IMR-90 (cell line): ENCODE data around the gene EVA1C. TPM values are rescaled to one million over a fixed set of nuclear protein-coding genes. Genes with fewer than 3 reads are reported as not detected.

ENCODE experiments used
- ATAC-seq: fragments of 200-7000 bp; cut with Tn5 transposase; 2 replicates; pipeline ENCODE4 v1.9.1; 2020; ENCODE audit warnings: low read depth, mild to moderate bottlenecking, moderate library complexity
- BruUV-seq: library from RNA; stranded (reverse); fragments of 400-500 nt; replicated peaks from 2 replicates; lab custom pipeline; 2021; lab: Mats Ljungman, UMichigan
- CTCF ChIA-PET: fragments of 300-600 bp; formaldehyde crosslinking; extraction: SDS; loops from one replicate; lab custom pipeline; 2021; ENCODE audit warnings: antibody characterized with exemption; lab: Yijun Ruan, JAX
- POLR2A ChIA-PET: fragments of 300-600 bp; sonication (Branson Sonifier 250); formaldehyde crosslinking; loops from one replicate; lab custom pipeline; 2022; ENCODE audit warnings: antibody characterized with exemption; ENCODE audit not compliant: unreplicated experiment; lab: Charles Lee
- DNase-seq: peaks from one replicate; pipeline ENCODE4 v3.0.0; 2013
- H2AFZ ChIP-seq: replicated peaks from 2 replicates; pipeline ENCODE3; 2013; ENCODE audit warnings: low read length, mild to moderate bottlenecking; ENCODE audit not compliant: poor library complexity
- H2AK5ac ChIP-seq: 2 replicates; pipeline ENCODE4 v1.6.1; 2013; ENCODE audit warnings: low read depth, low read length, inconsistent platforms
- H2AK9ac ChIP-seq: replicated peaks from 2 replicates; pipeline ENCODE3; 2013; ENCODE audit warnings: mild to moderate bottlenecking, low read depth, low read length, moderate library complexity; ENCODE audit not compliant: poor library complexity
- H2BK120ac ChIP-seq: 2 replicates; pipeline ENCODE4 v1.6.1; 2013; ENCODE audit warnings: low read depth, low read length, inconsistent platforms
- H2BK15ac ChIP-seq: 3 replicates; pipeline ENCODE4 v1.6.1; 2013; ENCODE audit warnings: low read depth, low read length, inconsistent platforms
- H2BK20ac ChIP-seq: 2 replicates; pipeline ENCODE4 v1.6.1; 2013; ENCODE audit warnings: low read depth, mild to moderate bottlenecking, inconsistent platforms, low read length, moderate library complexity
- H2BK5ac ChIP-seq: 2 replicates; pipeline ENCODE4 v1.6.1; 2013; ENCODE audit warnings: mild to moderate bottlenecking, low read depth, low read length, inconsistent platforms; ENCODE audit not compliant: poor library complexity, severe bottlenecking
- H3K14ac ChIP-seq: replicated peaks from 2 replicates; pipeline ENCODE4 v1.6.1; 2013; ENCODE audit warnings: low read depth, low read length, inconsistent platforms
- H3K18ac ChIP-seq: 2 replicates; pipeline ENCODE4 v1.6.1; 2013; ENCODE audit warnings: low read depth, low read length, control low read depth
- H3K23ac ChIP-seq: 2 replicates; pipeline ENCODE4 v1.6.1; 2013; ENCODE audit warnings: low read depth, low read length, inconsistent platforms
- H3K27ac ChIP-seq: 2 replicates; pipeline ENCODE4 v1.5.1; 2013; ENCODE audit warnings: mild to moderate bottlenecking, control low read depth, low read length; ENCODE audit not compliant: insufficient read depth
- H3K27me3 ChIP-seq: 2 replicates; pipeline ENCODE4 v1.6.1; 2013; ENCODE audit warnings: low read length; ENCODE audit not compliant: control insufficient read depth, insufficient read depth
- H3K36me3 ChIP-seq: 2 replicates; pipeline ENCODE4 v1.6.1; 2013; ENCODE audit warnings: low read length, mixed read lengths; ENCODE audit not compliant: control insufficient read depth, insufficient read depth
- H3K4ac ChIP-seq: 2 replicates; pipeline ENCODE4 v1.6.1; 2013; ENCODE audit warnings: low read depth, low read length, inconsistent platforms
- H3K4me1 ChIP-seq: 2 replicates; pipeline ENCODE4 v1.6.1; 2013; ENCODE audit warnings: low read length, mixed read lengths; ENCODE audit not compliant: control insufficient read depth, insufficient read depth
- H3K4me2 ChIP-seq: 2 replicates; pipeline ENCODE4 v1.6.1; 2013; ENCODE audit warnings: low read depth, mild to moderate bottlenecking, control low read depth, low read length, moderate library complexity
- H3K4me3 ChIP-seq: 2 replicates; pipeline ENCODE4 v1.5.1; 2013; ENCODE audit warnings: low read depth, mild to moderate bottlenecking, control low read depth, low read length, moderate library complexity; ENCODE audit not compliant: insufficient read depth
- H3K56ac ChIP-seq: 2 replicates; pipeline ENCODE4 v1.6.1; 2013; ENCODE audit warnings: low read length, inconsistent platforms; ENCODE audit not compliant: insufficient read depth; ENCODE audit errors: extremely low read depth
- H3K79me1 ChIP-seq, 2 experiments: 2 replicates each; pipeline ENCODE4 v1.6.1; 2013; ENCODE audit warnings: low read length in 2 of 2, inconsistent platforms in 1 of 2, low read depth in 1 of 2
- H3K9ac ChIP-seq: 2 replicates; pipeline ENCODE4 v1.6.1; 2013; ENCODE audit warnings: low read depth, low read length, control low read depth
- H3K9me1 ChIP-seq: 2 replicates; pipeline ENCODE4 v1.6.1; 2013; ENCODE audit warnings: low read length, inconsistent platforms; ENCODE audit not compliant: insufficient read depth
- H3K9me3 ChIP-seq: 2 replicates; pipeline ENCODE4 v1.6.1; 2013; ENCODE audit warnings: low read length; ENCODE audit not compliant: control insufficient read depth, insufficient read depth
- H4K20me1 ChIP-seq: 2 replicates; pipeline ENCODE4 v1.6.1; 2013; ENCODE audit warnings: low read length, inconsistent platforms; ENCODE audit not compliant: insufficient read depth
- H4K5ac ChIP-seq: 2 replicates; pipeline ENCODE4 v1.6.1; 2013; ENCODE audit warnings: mild to moderate bottlenecking, low read depth, low read length, control low read depth
- H4K8ac ChIP-seq, 2 experiments: 2 replicates each; pipeline ENCODE4 v1.6.1; 2013; ENCODE audit warnings: low read depth in 2 of 2, low read length in 2 of 2, control low read depth in 1 of 2, inconsistent platforms in 1 of 2
- H4K91ac ChIP-seq: 2 replicates; pipeline ENCODE4 v1.6.1; 2013; ENCODE audit warnings: low read depth, low read length, inconsistent platforms; ENCODE audit not compliant: insufficient read depth
- BHLHE40 ChIP-seq: fragments of 150-350 bp; IDR thresholded peaks from 2 replicates; pipeline ENCODE4 v1.6.1; 2016; ENCODE audit warnings: mild to moderate bottlenecking, low read depth, low read length
- FOS ChIP-seq: fragments of 150-350 bp; IDR thresholded peaks from 2 replicates; pipeline ENCODE4 v1.6.1; 2016; ENCODE audit warnings: low read depth, low read length
- MAZ ChIP-seq: IDR thresholded peaks from 2 replicates; pipeline ENCODE4 v1.6.1; 2012; ENCODE audit warnings: low read depth, mild to moderate bottlenecking, low read length, improper control_type of control experiment, moderate library complexity, borderline replicate concordance
- RCOR1 ChIP-seq: IDR thresholded peaks from 2 replicates; pipeline ENCODE4 v1.6.1; 2012; ENCODE audit warnings: mild to moderate bottlenecking, low read length, improper control_type of control experiment; ENCODE audit not compliant: insufficient replicate concordance
- RFX5 ChIP-seq: IDR thresholded peaks from 2 replicates; pipeline ENCODE4 v1.8.0; 2012; ENCODE audit warnings: low read depth, mild to moderate bottlenecking, low read length, moderate library complexity
- WGBS, 2 experiments: methylation state at CpG; one replicate each; pipeline versions ENCODE4 v1.1.5 to v1.1.7; 2013; ENCODE audit warnings: missing lambda C conversion rate in 2 of 2; ENCODE audit not compliant: insufficient read length in 1 of 2; ENCODE audit errors: extremely low coverage in 2 of 2; 5-methylcytosine and 5-hydroxymethylcytosine counted together
- dilution Hi-C: fragments of 300-500 bp; cut with HindIII; formaldehyde crosslinking; loops from one replicate; pipeline ENCODE4 v1.14.3; 2018; ENCODE audit warnings: low sequenced_read_pairs; ENCODE audit not compliant: unreplicated experiment
- in situ Hi-C: fragments of 300-500 bp; cut with MboI; formaldehyde crosslinking; loops from 3 replicates; pipeline ENCODE4 v1.14.3; 2019; ENCODE audit warnings: low sequenced_read_pairs, inconsistent platforms, mixed read lengths
- intact Hi-C: fragments of 100-400 bp; cut with micrococcal nuclease; formaldehyde crosslinking; loops from 2 replicates; pipeline ENCODE4 v1.10.0; 2022
- polyA plus RNA-seq, 3 experiments: library from polyadenylated mRNA; depleted of rRNA; stranded (reverse); fragments of >200 nt; gene quantifications; 2 replicates each; pipeline ENCODE4 v1.2.3, GENCODE V29; 2012; ENCODE audit warnings: low replicate concordance in 1 of 3
- total RNA-seq: library from RNA; depleted of rRNA; stranded (reverse); fragments of >200 nt; gene quantifications from 2 replicates; pipeline ENCODE4 v1.2.3, GENCODE V29; 2012
- TF ChIP-seq, protein P1 (sequence below): conservative IDR thresholded peaks from 2 replicates; pipeline ENCODE4 v1.5.1; 2012; ENCODE audit warnings: mild to moderate bottlenecking, low read depth, low read length, improper control_type of control experiment

Gene EVA1C
- total and polyA plus RNA-seq, 2 of the 4 experiments (the other 2 are of a cell fraction) = 0.72 to 1.1 TPM

DNA sequence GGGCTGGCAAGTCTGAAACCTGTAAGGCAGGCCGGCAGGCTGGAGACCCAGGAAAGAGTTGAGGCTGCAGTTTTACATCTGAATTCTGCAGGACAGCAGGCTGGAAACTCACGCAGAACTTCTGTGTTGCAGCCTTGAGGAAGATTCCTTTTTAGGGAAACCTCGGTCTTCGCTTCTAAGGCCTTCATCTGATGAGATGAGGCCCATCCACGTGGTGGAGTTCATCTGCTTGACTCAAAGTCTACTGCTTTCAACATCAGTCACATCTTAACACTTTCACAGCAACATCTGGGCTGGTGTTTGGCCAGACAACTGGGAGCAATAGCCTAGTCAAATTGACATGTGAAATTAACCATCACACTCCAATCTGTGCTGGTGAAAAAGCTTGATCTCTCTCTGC is 57.1 kb downstream of the EVA1C start:
- no peak for DNase-seq
- Histone ChIP-seq H3K4me1 (peaks cover 5% of the 10 kb centered on the region), H2BK5ac (no peak overlapping the region), H3K18ac (no peak overlapping the region), H2AK5ac (no peak overlapping the region), H3K4me3 (no peak overlapping the region), H3K23ac (no peak overlapping the region), H3K56ac (no peak overlapping the region), H3K27me3 (no peaks in the 10 kb centered on the region), H3K36me3 (peaks cover 1% of the 10 kb centered on the region; the same call in 1 of the 2 replicates), H2BK15ac (no peak overlapping the region), H4K20me1 (no peaks in the 10 kb centered on the region), H4K5ac (no peak overlapping the region), H2AK9ac (no peak overlapping the region), H3K9ac (no peak overlapping the region), H4K91ac (no peak overlapping the region), H3K14ac (no peak overlapping the region), H3K4me2 (no peak overlapping the region), H3K79me1 (no peaks in the 10 kb centered on the region), H3K27ac (no peak overlapping the region), H3K4ac (no peak overlapping the region), H2BK20ac (no peak overlapping the region), H3K9me3 (no peaks in the 10 kb centered on the region), H2BK120ac (no peak overlapping the region), H3K9me1 (no peaks in the 10 kb centered on the region), H4K8ac (no peak overlapping the region), H2AFZ (no peak overlapping the region)
- dilution Hi-C loops (no loop called here), intact Hi-C loops (no loop called here), in situ Hi-C loops (no loop called here)
- POLR2A ChIA-PET = no interaction called here
- TF ChIP-seq RCOR1 = no peak
- TF ChIP-seq RFX5 = no peak
- TF ChIP-seq MAZ = no peak
- TF ChIP-seq, protein P1, sequence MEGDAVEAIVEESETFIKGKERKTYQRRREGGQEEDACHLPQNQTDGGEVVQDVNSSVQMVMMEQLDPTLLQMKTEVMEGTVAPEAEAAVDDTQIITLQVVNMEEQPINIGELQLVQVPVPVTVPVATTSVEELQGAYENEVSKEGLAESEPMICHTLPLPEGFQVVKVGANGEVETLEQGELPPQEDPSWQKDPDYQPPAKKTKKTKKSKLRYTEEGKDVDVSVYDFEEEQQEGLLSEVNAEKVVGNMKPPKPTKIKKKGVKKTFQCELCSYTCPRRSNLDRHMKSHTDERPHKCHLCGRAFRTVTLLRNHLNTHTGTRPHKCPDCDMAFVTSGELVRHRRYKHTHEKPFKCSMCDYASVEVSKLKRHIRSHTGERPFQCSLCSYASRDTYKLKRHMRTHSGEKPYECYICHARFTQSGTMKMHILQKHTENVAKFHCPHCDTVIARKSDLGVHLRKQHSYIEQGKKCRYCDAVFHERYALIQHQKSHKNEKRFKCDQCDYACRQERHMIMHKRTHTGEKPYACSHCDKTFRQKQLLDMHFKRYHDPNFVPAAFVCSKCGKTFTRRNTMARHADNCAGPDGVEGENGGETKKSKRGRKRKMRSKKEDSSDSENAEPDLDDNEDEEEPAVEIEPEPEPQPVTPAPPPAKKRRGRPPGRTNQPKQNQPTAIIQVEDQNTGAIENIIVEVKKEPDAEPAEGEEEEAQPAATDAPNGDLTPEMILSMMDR = no peak
- no peak for TF ChIP-seq FOS
- no peak for TF ChIP-seq BHLHE40
- no peak for ATAC-seq
- no TSS peak for BruUV-seq
- CTCF ChIA-PET = no interaction called here
- no CpG with 5 or more reads among the region's 5 CpGs for WGBS, 2 experiments
